ENCODE results near the gene ARHGEF4. TPM values are rescaled to one million over a fixed set of nuclear protein-coding genes. Genes with fewer than 3 reads are reported as not detected.

ARHGEF4 gene
- total RNA-seq, 1 donor from 2014 or later, result 9.1 TPM

- H3K27me3 ChIP-seq (ENCODE audit: low read depth), result peaks cover 51% of the 10 kb centered on the region
- no peak for DNase-seq
- intact Hi-C loops (cut with DNase I), result no loop called here
Observed at GRCh38 chr2:130966149-130966774, 129.5 kb downstream of the ARHGEF4 start.

GRCh38 chr2:130966775-130967490 lies 130.2 kb downstream of the ARHGEF4 start:
- no peak overlapping the region for H3K4me3 ChIP-seq
- no peak for TF ChIP-seq CTCF (IDR thresholded peaks at IDR 0.05)
- H3K27me3 ChIP-seq (ENCODE audit: low read depth), result peaks cover 45% of the 10 kb centered on the region
- H3K27ac ChIP-seq, result no peak overlapping the region
- no peaks in the 10 kb centered on the region for H3K36me3 ChIP-seq
- H3K4me1 ChIP-seq, result peaks cover 6% of the 10 kb centered on the region
- no peak for ATAC-seq
- no peak for DNase-seq
- no peaks in the 10 kb centered on the region for H3K9me3 ChIP-seq
- intact Hi-C loops (cut with DNase I), result no loop called here

More at GRCh38 chr2:130966149-130966774, 129.5 kb downstream of the ARHGEF4 start:
- no peak for TF ChIP-seq CTCF (IDR thresholded peaks at IDR 0.05)
- Histone ChIP-seq H3K9me3 (no peaks in the 10 kb centered on the region), H3K36me3 (no peaks in the 10 kb centered on the region), H3K4me3 (no peak overlapping the region), H3K4me1 (peaks cover 6% of the 10 kb centered on the region), H3K27ac (no peak overlapping the region)
- ATAC-seq, result no peak

- DNase-seq (no peak), ATAC-seq (no peak)
- H3K4me3 ChIP-seq, result no peak overlapping the region
- H3K27me3 ChIP-seq (ENCODE audit: low read depth), result peaks cover 4% of the 10 kb centered on the region
- intact Hi-C loops (cut with DNase I), result no loop called here
- TF ChIP-seq CTCF (IDR thresholded peaks at IDR 0.05), result no peak
- H3K36me3 ChIP-seq, result no peaks in the 10 kb centered on the region
- no peaks in the 10 kb centered on the region for H3K4me1 ChIP-seq
- H3K27ac ChIP-seq, result no peak overlapping the region
- no peaks in the 10 kb centered on the region for H3K9me3 ChIP-seq
Observed at GRCh38 chr2:130972410-130972809, 135.7 kb downstream of the ARHGEF4 start.

GRCh38 chr2:130975729-130976128 lies 139.0 kb downstream of the ARHGEF4 start:
- no peak for TF ChIP-seq CTCF (IDR thresholded peaks at IDR 0.05)
- no peak for ATAC-seq
- H3K36me3 ChIP-seq, result no peaks in the 10 kb centered on the region

GRCh38 chr2:130976591-130977237 lies 140.0 kb downstream of the ARHGEF4 start:
- no peak overlapping the region for H3K4me3 ChIP-seq
- H3K36me3 ChIP-seq, result no peaks in the 10 kb centered on the region
- no peak for ATAC-seq
- TF ChIP-seq CTCF (IDR thresholded peaks at IDR 0.05), result no peak
- no peaks in the 10 kb centered on the region for H3K4me1 ChIP-seq
- no peak for DNase-seq
- no peaks in the 10 kb centered on the region for H3K27me3 ChIP-seq (ENCODE audit: low read depth)
- H3K27ac ChIP-seq, result no peak overlapping the region
- intact Hi-C loops (cut with DNase I), result no loop called here
- H3K9me3 ChIP-seq, result peaks cover 5% of the 10 kb centered on the region

More at GRCh38 chr2:130975729-130976128, 139.0 kb downstream of the ARHGEF4 start:
- Histone ChIP-seq H3K27me3 (ENCODE audit: low read depth) (no peaks in the 10 kb centered on the region), H3K9me3 (peaks cover 5% of the 10 kb centered on the region), H3K4me3 (no peak overlapping the region), H3K4me1 (no peaks in the 10 kb centered on the region), H3K27ac (no peak overlapping the region)
- DNase-seq, result no peak
- intact Hi-C loops (cut with DNase I), result no loop called here

All from lower lobe of right lung (tissue), 2 donors.